Measurements from ENCODE around the gene MCC. TPM values are rescaled to one million over a fixed set of nuclear protein-coding genes. Genes with fewer than 3 reads are reported as not detected.

Gene MCC
- total RNA-seq, 1 experiment from 2014 or later, result 23.5 TPM

- TF ChIP-seq AFF4 (CRISPR knock-in tag; IDR thresholded peaks at IDR 0.05; ENCODE audit: borderline replicate concordance) (no peak), USF1 (CRISPR knock-in tag; IDR thresholded peaks at IDR 0.05) (no peak), RELA (CRISPR knock-in tag; IDR thresholded peaks at IDR 0.05; ENCODE audit: borderline replicate concordance) (no peak), PRDM15 (CRISPR knock-in tag; IDR thresholded peaks at IDR 0.05) (no peak), ARID4B (CRISPR knock-in tag; IDR thresholded peaks at IDR 0.05; ENCODE audit: borderline replicate concordance) (no peak), STAT6 (CRISPR knock-in tag; conservative IDR thresholded peaks at IDR 0.05; ENCODE audit: low read depth) (no peak), ZNF121 (CRISPR knock-in tag; IDR thresholded peaks at IDR 0.05) (no peak), ZNF425 (CRISPR knock-in tag; conservative IDR thresholded peaks at IDR 0.05) (no peak), JAZF1 (CRISPR knock-in tag; IDR thresholded peaks at IDR 0.05) (no peak), ZNF423 (CRISPR knock-in tag; IDR thresholded peaks at IDR 0.05) (no peak), ZNF317 (CRISPR knock-in tag; IDR thresholded peaks at IDR 0.05; ENCODE audit: borderline replicate concordance, low read depth) (no peak), ATF3 (CRISPR knock-in tag; conservative IDR thresholded peaks at IDR 0.05) (no peak), ATF6 (CRISPR knock-in tag; IDR thresholded peaks at IDR 0.05) (no peak)
Measured at GRCh38 chr5:113112435-113112834, 375.8 kb downstream of the MCC start (continued).
